DOHH2 (cell line): ENCODE data around the gene TMTC2.

ENCODE experiments used
- CTCF ChIP-seq: fragments of 200-600 bp; sonication (generic); IDR thresholded peaks from one replicate; pipeline ENCODE4 v1.5.1; 2014; ENCODE audit warnings: antibody characterized with exemption, mild to moderate bottlenecking, low read depth, low read length; ENCODE audit not compliant: poor library complexity, severe bottlenecking
- EZH2phosphoT487 ChIP-seq: fragments of 200-600 bp; sonication (generic); IDR thresholded peaks from 2 replicates; pipeline ENCODE4 v1.6.1; 2017; ENCODE audit warnings: borderline replicate concordance, mild to moderate bottlenecking, antibody characterized with exemption, low read length, moderate library complexity, mixed read lengths

- TF ChIP-seq CTCF (no peak), EZH2phosphoT487 (no peak)
These were observed 41.8 kb upstream of the TMTC2 start for GRCh38 chr12:82644896-82645295.
